ENCODE measurements around the gene CD300LF.

The CD300LF gene

GRCh38 chr17:74654742-74655141, 58.0 kb downstream of the CD300LF start:
- no peak overlapping the region for H3K4me3 ChIP-seq (ENCODE audit: low read length)
- no peak for TF ChIP-seq CTCF (IDR thresholded peaks at IDR 0.05; ENCODE audit: insufficient read depth, low read depth, low read length, missing control alignments)
- DNase-seq (ENCODE audit: low read depth), result no peak

GRCh38 chr17:74652020-74652419, 60.7 kb downstream of the CD300LF start:
- no peak for DNase-seq (ENCODE audit: low read depth)
- no peak for TF ChIP-seq CTCF (IDR thresholded peaks at IDR 0.05; ENCODE audit: insufficient read depth, low read depth, low read length, missing control alignments)
- no peak overlapping the region for H3K4me3 ChIP-seq (ENCODE audit: low read length)

- no peak for DNase-seq (ENCODE audit: low read depth)
- no peak for TF ChIP-seq CTCF (IDR thresholded peaks at IDR 0.05; ENCODE audit: insufficient read depth, low read depth, low read length, missing control alignments)
Measured at GRCh38 chr17:74649909-74650308, 62.8 kb downstream of the CD300LF start.

GRCh38 chr17:74647871-74648672, 64.7 kb downstream of the CD300LF start:
- H3K4me3 ChIP-seq (ENCODE audit: low read length), result no peak overlapping the region
- no peak for DNase-seq (ENCODE audit: low read depth)
- no peak for TF ChIP-seq CTCF (IDR thresholded peaks at IDR 0.05; ENCODE audit: insufficient read depth, low read depth, low read length, missing control alignments)

More at GRCh38 chr17:74649909-74650308, 62.8 kb downstream of the CD300LF start:
- H3K4me3 ChIP-seq (ENCODE audit: low read length), result no peak overlapping the region

- DNase-seq (ENCODE audit: low read depth), result no peak
- peak; percentile 44 for TF ChIP-seq CTCF (IDR thresholded peaks at IDR 0.05; ENCODE audit: insufficient read depth, low read depth, low read length, missing control alignments)
- no peak overlapping the region for H3K4me3 ChIP-seq (ENCODE audit: low read length)
Measured at GRCh38 chr17:74646231-74646630, 66.5 kb downstream of the CD300LF start.

- no peak for DNase-seq (ENCODE audit: low read depth)
- no peak for TF ChIP-seq CTCF (IDR thresholded peaks at IDR 0.05; ENCODE audit: insufficient read depth, low read depth, low read length, missing control alignments)
- no peak overlapping the region for H3K4me3 ChIP-seq (ENCODE audit: low read length)
Measured at GRCh38 chr17:74645010-74645409, 67.7 kb downstream of the CD300LF start.

- H3K4me3 ChIP-seq (ENCODE audit: low read length), result no peak overlapping the region
- DNase-seq (ENCODE audit: low read depth), result no peak
- no peak for TF ChIP-seq CTCF (IDR thresholded peaks at IDR 0.05; ENCODE audit: insufficient read depth, low read depth, low read length, missing control alignments)
Measured at GRCh38 chr17:74644419-74644818, 68.3 kb downstream of the CD300LF start.

All from epithelial cell of esophagus (primary cell).